Measurements from ENCODE around the gene ANTKMT.

Gene ANTKMT

GRCh38 chr16:692356-693108 is 28.4 kb upstream of the ANTKMT start:
- WGBS = 81% methylated on average over 6 of the region's 10 CpGs
- no peaks in the 10 kb centered on the region for H3K36me3 ChIP-seq (ENCODE audit: insufficient read depth, low read length)

DNA sequence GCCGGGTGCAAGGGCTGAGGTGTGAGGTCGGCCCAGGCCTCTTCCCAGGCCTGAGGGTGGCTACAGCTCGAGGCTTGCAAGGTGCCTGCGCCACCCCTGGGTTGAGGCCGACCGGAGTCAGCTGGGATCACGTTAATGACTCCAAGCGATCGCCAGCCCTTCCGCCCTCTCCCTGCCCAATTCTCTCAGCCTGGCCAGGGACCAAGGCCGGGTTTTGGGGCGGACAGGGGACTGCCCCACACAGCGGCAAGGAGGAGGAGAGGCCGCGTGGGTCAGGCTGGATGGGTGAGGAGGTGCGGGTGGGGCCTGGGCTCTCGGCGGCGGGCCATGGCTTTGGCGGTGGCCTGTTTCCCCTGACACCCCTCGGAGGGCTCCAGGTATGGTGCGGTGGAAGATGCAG is 27.6 kb upstream of the ANTKMT start:
- Histone ChIP-seq H3K27ac (ENCODE audit: low read depth, low read length) (no peak overlapping the region), H3K27me3 (ENCODE audit: insufficient read depth, low read length) (peaks cover 71% of the 10 kb centered on the region), H3K36me3 (ENCODE audit: insufficient read depth, low read length) (no peaks in the 10 kb centered on the region), H3K4me3 (ENCODE audit: low read length) (peak overlapping the region; percentile 56), H3K4me1 (ENCODE audit: insufficient read depth, low read length) (no peaks in the 10 kb centered on the region), H3K9me3 (ENCODE audit: insufficient read depth, low read depth, low read length) (no peaks in the 10 kb centered on the region), H3K9ac (ENCODE audit: low read depth, low read length) (no peak overlapping the region; the same call in 1 of the 2 replicates)
- WGBS = 34% methylated on average over 22 of the region's 22 CpGs

More at GRCh38 chr16:692356-693108, 28.4 kb upstream of the ANTKMT start:
- H3K27ac ChIP-seq (ENCODE audit: low read depth, low read length) = no peak overlapping the region
- no peaks in the 10 kb centered on the region for H3K9me3 ChIP-seq (ENCODE audit: insufficient read depth, low read depth, low read length)
- no peak overlapping the region for H3K4me3 ChIP-seq (ENCODE audit: low read length)
- no peak overlapping the region for H3K9ac ChIP-seq (ENCODE audit: low read depth, low read length)
- peaks cover 64% of the 10 kb centered on the region for H3K27me3 ChIP-seq (ENCODE audit: insufficient read depth, low read length)
- no peaks in the 10 kb centered on the region for H3K4me1 ChIP-seq (ENCODE audit: insufficient read depth, low read length)

DNA sequence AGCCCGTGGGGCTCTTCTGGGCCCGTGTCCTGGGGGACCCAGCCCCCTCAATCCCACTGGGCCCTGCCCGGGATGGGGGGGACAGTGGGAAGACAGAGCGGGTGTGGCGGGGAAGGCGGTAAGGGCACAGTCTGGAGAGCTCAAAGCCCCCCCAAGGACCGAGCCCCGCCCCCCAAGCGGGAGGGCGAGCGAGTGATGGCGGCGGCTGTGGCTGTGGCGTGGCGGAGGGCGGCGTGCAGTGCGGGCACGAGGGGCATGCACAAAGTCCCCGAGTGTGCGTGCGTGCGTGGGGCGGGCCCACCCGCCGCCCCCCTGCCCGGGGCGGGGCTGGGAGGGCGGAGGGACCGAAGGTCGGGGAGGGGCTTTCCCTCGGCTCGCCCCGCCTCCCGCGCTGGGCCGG is 27.2 kb upstream of the ANTKMT start:
- Histone ChIP-seq H3K4me3 (ENCODE audit: low read length) (peak overlapping the region; percentile 56), H3K27me3 (ENCODE audit: insufficient read depth, low read length) (peaks cover 75% of the 10 kb centered on the region), H3K36me3 (ENCODE audit: insufficient read depth, low read length) (no peaks in the 10 kb centered on the region), H3K4me1 (ENCODE audit: insufficient read depth, low read length) (no peaks in the 10 kb centered on the region), H3K9me3 (ENCODE audit: insufficient read depth, low read depth, low read length) (no peaks in the 10 kb centered on the region), H3K9ac (ENCODE audit: low read depth, low read length) (no peak overlapping the region; the same call in 1 of the 2 replicates), H3K27ac (ENCODE audit: low read depth, low read length) (no peak overlapping the region)
- 4% methylated on average over 37 of the region's 37 CpGs for WGBS

DNA sequence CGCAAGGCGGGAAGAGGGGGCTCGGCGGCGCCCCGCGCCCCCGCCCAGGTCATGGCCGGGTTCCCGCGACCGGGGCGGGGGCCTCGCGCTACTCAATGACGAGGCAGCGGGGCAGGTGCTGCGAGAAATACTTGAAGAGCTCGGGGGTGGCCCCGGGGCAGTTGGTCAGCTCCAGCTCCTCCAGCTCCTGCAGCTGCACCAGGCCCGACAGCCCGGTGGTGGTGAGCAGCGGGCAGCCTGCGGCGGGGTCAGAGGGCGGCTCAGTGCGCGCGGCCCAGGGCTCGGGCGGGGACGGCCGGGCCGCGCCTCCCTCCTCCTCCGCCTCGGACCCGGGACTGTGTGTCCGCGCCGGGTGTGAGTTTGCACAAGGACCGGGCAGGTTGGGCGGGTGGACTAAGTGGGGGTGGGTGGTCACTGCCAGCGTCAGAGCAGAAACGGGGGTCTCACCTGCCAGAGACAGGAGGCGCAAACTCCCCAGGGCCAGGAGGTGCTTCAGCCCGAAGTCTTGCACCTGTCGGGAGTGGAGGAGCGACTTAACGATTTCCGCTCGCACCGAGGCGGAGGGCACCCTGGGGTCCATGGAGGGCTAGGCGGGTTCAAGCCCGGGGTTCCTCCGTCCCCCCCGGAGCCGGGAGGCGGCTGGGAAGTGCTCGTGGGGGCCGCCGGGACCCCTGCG is 26.6 kb upstream of the ANTKMT start:
- no peak overlapping the region for H3K27ac ChIP-seq (ENCODE audit: low read depth, low read length)
- H3K4me3 ChIP-seq (ENCODE audit: low read length) = peak overlapping the region; percentile 56
- 3% methylated on average over 64 of the region's 64 CpGs for WGBS
- H3K27me3 ChIP-seq (ENCODE audit: insufficient read depth, low read length) = peaks cover 81% of the 10 kb centered on the region
- H3K9ac ChIP-seq (ENCODE audit: low read depth, low read length) = no peak overlapping the region
- no peaks in the 10 kb centered on the region for H3K36me3 ChIP-seq (ENCODE audit: insufficient read depth, low read length)
- no peaks in the 10 kb centered on the region for H3K9me3 ChIP-seq (ENCODE audit: insufficient read depth, low read depth, low read length)
- H3K4me1 ChIP-seq (ENCODE audit: insufficient read depth, low read length) = no peaks in the 10 kb centered on the region

GRCh38 chr16:694863-695354 is 26.0 kb upstream of the ANTKMT start:
- no peaks in the 10 kb centered on the region for H3K36me3 ChIP-seq (ENCODE audit: insufficient read depth, low read length)
- H3K4me3 ChIP-seq (ENCODE audit: low read length) = peak overlapping the region; percentile 56
- WGBS = 4% methylated on average over 37 of the region's 37 CpGs
- no peaks in the 10 kb centered on the region for H3K4me1 ChIP-seq (ENCODE audit: insufficient read depth, low read length)
- H3K9ac ChIP-seq (ENCODE audit: low read depth, low read length) = no peak overlapping the region
- H3K27me3 ChIP-seq (ENCODE audit: insufficient read depth, low read length) = peaks cover 87% of the 10 kb centered on the region
- no peak overlapping the region for H3K27ac ChIP-seq (ENCODE audit: low read depth, low read length)
- H3K9me3 ChIP-seq (ENCODE audit: insufficient read depth, low read depth, low read length) = no peaks in the 10 kb centered on the region

GRCh38 chr16:695355-696089 is 25.4 kb upstream of the ANTKMT start:
- Histone ChIP-seq H3K9ac (ENCODE audit: low read depth, low read length) (peak overlapping the region; percentile 51; the same call in 1 of the 2 replicates), H3K4me1 (ENCODE audit: insufficient read depth, low read length) (no peaks in the 10 kb centered on the region), H3K27ac (ENCODE audit: low read depth, low read length) (no peak overlapping the region), H3K36me3 (ENCODE audit: insufficient read depth, low read length) (no peaks in the 10 kb centered on the region), H3K4me3 (ENCODE audit: low read length) (peak overlapping the region; percentile 58), H3K9me3 (ENCODE audit: insufficient read depth, low read depth, low read length) (no peaks in the 10 kb centered on the region), H3K27me3 (ENCODE audit: insufficient read depth, low read length) (peaks cover 93% of the 10 kb centered on the region)
- 6% methylated on average over 71 of the region's 71 CpGs for whole genome bisulfite sequencing

GRCh38 chr16:698911-699671 is 21.9 kb upstream of the ANTKMT start:
- Histone ChIP-seq H3K27ac (ENCODE audit: low read depth, low read length) (no peak overlapping the region), H3K4me3 (ENCODE audit: low read length) (no peak overlapping the region), H3K9me3 (ENCODE audit: insufficient read depth, low read depth, low read length) (no peaks in the 10 kb centered on the region), H3K27me3 (ENCODE audit: insufficient read depth, low read length) (peaks cover 97% of the 10 kb centered on the region), H3K36me3 (ENCODE audit: insufficient read depth, low read length) (no peaks in the 10 kb centered on the region), H3K4me1 (ENCODE audit: insufficient read depth, low read length) (no peaks in the 10 kb centered on the region), H3K9ac (ENCODE audit: low read depth, low read length) (no peak overlapping the region)
- WGBS = 75% methylated on average over 19 of the region's 19 CpGs

DNA sequence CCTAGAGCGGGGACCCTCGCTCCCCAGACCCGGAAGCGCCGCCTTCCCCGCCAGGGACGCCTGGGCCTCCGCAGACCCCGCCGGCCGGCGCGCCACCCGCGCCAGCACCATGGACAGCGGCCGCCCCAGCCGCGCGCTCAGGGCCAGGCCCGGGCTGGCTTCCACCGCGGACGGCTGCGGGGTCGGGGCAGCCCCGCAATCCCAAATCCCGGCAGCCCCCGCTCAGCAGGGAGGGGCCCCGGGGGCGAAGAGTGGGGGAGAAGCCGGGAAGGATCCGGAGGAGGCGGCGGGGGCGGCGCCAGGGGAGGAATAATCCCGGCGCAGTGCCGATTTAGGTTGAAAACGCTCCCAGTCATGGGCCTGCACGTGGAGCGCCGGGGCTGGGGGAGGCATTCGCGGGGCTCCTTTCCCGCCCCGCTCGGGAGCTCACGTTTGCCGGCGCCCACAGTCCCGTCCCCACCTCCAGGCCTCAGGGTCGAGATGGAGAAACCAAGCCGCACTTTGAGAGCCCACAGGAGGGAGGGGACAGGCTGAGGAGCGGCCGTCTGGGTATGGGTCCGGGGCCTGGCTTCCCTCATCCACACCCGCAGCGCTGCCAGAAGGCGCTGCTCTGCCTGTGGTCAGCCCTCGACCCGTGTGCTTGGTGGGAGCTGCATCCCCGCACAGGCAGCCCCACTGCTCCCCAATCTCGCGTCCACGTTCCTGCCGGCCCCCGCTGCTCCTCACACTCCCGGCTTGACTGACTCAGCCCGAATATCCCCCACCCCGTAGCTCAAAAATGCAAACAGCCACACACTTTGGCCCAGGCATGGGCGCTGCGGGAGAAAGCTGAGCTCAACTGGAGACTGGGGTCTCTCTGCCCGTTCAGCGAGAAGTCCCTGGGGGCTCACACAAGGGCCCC is 20.0 kb upstream of the ANTKMT start:
- Histone ChIP-seq H3K9ac (ENCODE audit: low read depth, low read length) (no peak overlapping the region), H3K4me1 (ENCODE audit: insufficient read depth, low read length) (no peaks in the 10 kb centered on the region), H3K4me3 (ENCODE audit: low read length) (peak overlapping the region; percentile 3; the same call in 1 of the 2 replicates), H3K9me3 (ENCODE audit: insufficient read depth, low read depth, low read length) (no peaks in the 10 kb centered on the region), H3K27me3 (ENCODE audit: insufficient read depth, low read length) (peaks cover 96% of the 10 kb centered on the region), H3K36me3 (ENCODE audit: insufficient read depth, low read length) (no peaks in the 10 kb centered on the region), H3K27ac (ENCODE audit: low read depth, low read length) (no peak overlapping the region)
- 6% methylated on average over 76 of the region's 76 CpGs for WGBS

DNA sequence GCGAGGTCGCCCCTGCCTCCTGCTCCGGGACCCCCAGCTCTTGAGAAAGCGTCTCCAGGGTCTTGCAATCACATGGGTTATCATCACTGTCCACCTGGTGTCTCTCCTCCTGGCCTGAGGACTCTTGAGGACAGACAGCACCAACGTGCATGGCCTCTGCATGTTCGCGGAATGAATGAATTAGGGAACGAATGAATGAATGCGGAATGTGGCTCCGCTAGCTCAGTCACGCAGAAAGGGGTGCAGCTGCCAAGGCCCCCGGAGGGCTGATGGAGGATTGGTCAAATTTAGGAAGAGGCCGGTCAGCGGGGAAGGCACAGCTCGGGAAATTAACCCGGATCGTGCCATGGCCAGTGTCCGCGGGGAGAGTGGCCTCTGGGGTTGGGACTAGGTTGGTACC is 18.6 kb upstream of the ANTKMT start:
- no peak overlapping the region for H3K27ac ChIP-seq (ENCODE audit: low read depth, low read length)
- 83% methylated on average over 19 of the region's 19 CpGs for WGBS
- H3K27me3 ChIP-seq (ENCODE audit: insufficient read depth, low read length) = peaks cover 97% of the 10 kb centered on the region

GRCh38 chr16:703406-703805 is 17.5 kb upstream of the ANTKMT start:
- Histone ChIP-seq H3K36me3 (ENCODE audit: insufficient read depth, low read length) (no peaks in the 10 kb centered on the region), H3K9me3 (ENCODE audit: insufficient read depth, low read depth, low read length) (no peaks in the 10 kb centered on the region), H3K4me3 (ENCODE audit: low read length) (no peak overlapping the region), H3K27me3 (ENCODE audit: insufficient read depth, low read length) (peaks cover 98% of the 10 kb centered on the region), H3K4me1 (ENCODE audit: insufficient read depth, low read length) (no peaks in the 10 kb centered on the region), H3K9ac (ENCODE audit: low read depth, low read length) (no peak overlapping the region), H3K27ac (ENCODE audit: low read depth, low read length) (no peak overlapping the region)
- WGBS = 79% methylated on average over 12 of the region's 12 CpGs

More for the DNA sequence above, 18.6 kb upstream of the ANTKMT start:
- H3K9me3 ChIP-seq (ENCODE audit: insufficient read depth, low read depth, low read length) = no peaks in the 10 kb centered on the region
- no peak overlapping the region for H3K4me3 ChIP-seq (ENCODE audit: low read length)
- no peak overlapping the region for H3K9ac ChIP-seq (ENCODE audit: low read depth, low read length)
- no peaks in the 10 kb centered on the region for H3K36me3 ChIP-seq (ENCODE audit: insufficient read depth, low read length)
- no peaks in the 10 kb centered on the region for H3K4me1 ChIP-seq (ENCODE audit: insufficient read depth, low read length)

All from HUES64 (cell line).